KMS-11 (cell line): ENCODE results near the gene PYCR2.

ENCODE experiments used
- H2AFZ ChIP-seq: fragments of 200-600 bp; sonication (generic); 2 replicates; pipeline ENCODE4 v1.6.1; 2016; ENCODE audit warnings: antibody characterized with exemption, mixed run types, low read depth
- H3K27ac ChIP-seq: fragments of 200-600 bp; sonication (generic); 2 replicates; pipeline ENCODE4 v1.6.1; 2016; ENCODE audit warnings: mild to moderate bottlenecking, mixed run types
- H3K27me3 ChIP-seq: fragments of 200-600 bp; sonication (generic); 2 replicates; pipeline ENCODE4 v1.6.1; 2017; ENCODE audit warnings: mild to moderate bottlenecking, low read depth, mixed run types, moderate library complexity; ENCODE audit not compliant: insufficient read depth
- H3K36me3 ChIP-seq: fragments of 200-600 bp; sonication (generic); 2 replicates; pipeline ENCODE4 v1.6.1; 2017; ENCODE audit warnings: mild to moderate bottlenecking, mixed run types; ENCODE audit not compliant: insufficient read depth
- H3K4me1 ChIP-seq: fragments of 200-600 bp; sonication (generic); 2 replicates; pipeline ENCODE4 v1.6.1; 2016; ENCODE audit warnings: mild to moderate bottlenecking, low read depth, mixed run types; ENCODE audit not compliant: poor library complexity, severe bottlenecking
- H3K4me2 ChIP-seq: fragments of 200-600 bp; sonication (generic); 2 replicates; pipeline ENCODE4 v1.7.0; 2016; ENCODE audit warnings: mild to moderate bottlenecking, mixed run types
- H3K4me3 ChIP-seq: fragments of 200-600 bp; sonication (generic); IDR thresholded peaks from 2 replicates; pipeline ENCODE4 v1.6.1; 2017; ENCODE audit warnings: low read depth, low read length, mixed read lengths; ENCODE audit not compliant: insufficient read depth
- H3K79me2 ChIP-seq: fragments of 200-600 bp; sonication (generic); 2 replicates; pipeline ENCODE4 v1.6.1; 2016; ENCODE audit warnings: low read depth, mixed run types; ENCODE audit not compliant: insufficient read depth
- H3K9ac ChIP-seq: fragments of 200-600 bp; sonication (generic); 2 replicates; pipeline ENCODE4 v1.6.1; 2016; ENCODE audit warnings: mild to moderate bottlenecking, mixed run types
- H4K20me1 ChIP-seq: fragments of 200-600 bp; sonication (generic); 2 replicates; pipeline ENCODE4 v1.6.1; 2016; ENCODE audit warnings: mild to moderate bottlenecking, mixed run types; ENCODE audit not compliant: insufficient read depth
- TF ChIP-seq, protein P1 (sequence below): fragments of 200-600 bp; sonication (generic); conservative IDR thresholded peaks from 2 replicates; pipeline ENCODE4 v1.6.1; 2017; ENCODE audit warnings: low read depth, mild to moderate bottlenecking, antibody characterized with exemption, low read length, moderate library complexity, mixed read lengths

Gene PYCR2

DNA sequence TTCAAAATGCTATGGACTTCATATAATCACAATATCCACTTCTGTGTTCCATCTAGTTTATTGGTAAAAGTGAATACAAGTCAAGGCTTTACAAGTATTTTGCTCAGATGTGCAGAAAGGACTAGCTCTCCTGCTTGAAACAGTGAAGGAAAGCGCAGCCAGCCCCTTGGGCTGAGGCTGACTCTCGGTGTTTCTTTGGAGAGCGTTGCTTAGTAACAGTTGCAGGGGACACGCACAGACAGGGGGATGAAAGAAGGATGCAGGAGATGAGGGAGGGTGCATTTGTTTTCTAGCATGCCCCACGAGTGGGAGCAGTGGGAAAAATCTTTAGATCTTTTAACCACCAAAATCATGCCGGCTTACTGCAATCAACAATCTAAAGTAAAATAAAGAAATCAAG lies 9.1 kb downstream of the PYCR2 start:
- H4K20me1 ChIP-seq, result no peaks in the 10 kb centered on the region
- H3K4me2 ChIP-seq, result no peak overlapping the region
- no peak overlapping the region for H3K9ac ChIP-seq
- no peak overlapping the region for H3K4me3 ChIP-seq
- H3K4me1 ChIP-seq, result peaks cover 10% of the 10 kb centered on the region
- no peak overlapping the region for H2AFZ ChIP-seq
- TF ChIP-seq, protein P1, sequence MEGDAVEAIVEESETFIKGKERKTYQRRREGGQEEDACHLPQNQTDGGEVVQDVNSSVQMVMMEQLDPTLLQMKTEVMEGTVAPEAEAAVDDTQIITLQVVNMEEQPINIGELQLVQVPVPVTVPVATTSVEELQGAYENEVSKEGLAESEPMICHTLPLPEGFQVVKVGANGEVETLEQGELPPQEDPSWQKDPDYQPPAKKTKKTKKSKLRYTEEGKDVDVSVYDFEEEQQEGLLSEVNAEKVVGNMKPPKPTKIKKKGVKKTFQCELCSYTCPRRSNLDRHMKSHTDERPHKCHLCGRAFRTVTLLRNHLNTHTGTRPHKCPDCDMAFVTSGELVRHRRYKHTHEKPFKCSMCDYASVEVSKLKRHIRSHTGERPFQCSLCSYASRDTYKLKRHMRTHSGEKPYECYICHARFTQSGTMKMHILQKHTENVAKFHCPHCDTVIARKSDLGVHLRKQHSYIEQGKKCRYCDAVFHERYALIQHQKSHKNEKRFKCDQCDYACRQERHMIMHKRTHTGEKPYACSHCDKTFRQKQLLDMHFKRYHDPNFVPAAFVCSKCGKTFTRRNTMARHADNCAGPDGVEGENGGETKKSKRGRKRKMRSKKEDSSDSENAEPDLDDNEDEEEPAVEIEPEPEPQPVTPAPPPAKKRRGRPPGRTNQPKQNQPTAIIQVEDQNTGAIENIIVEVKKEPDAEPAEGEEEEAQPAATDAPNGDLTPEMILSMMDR, result no peak
- no peaks in the 10 kb centered on the region; the same call in 1 of the 2 replicates for H3K79me2 ChIP-seq
- H3K36me3 ChIP-seq, result no peaks in the 10 kb centered on the region
- H3K27ac ChIP-seq, result no peak overlapping the region
- no peaks in the 10 kb centered on the region for H3K27me3 ChIP-seq

DNA sequence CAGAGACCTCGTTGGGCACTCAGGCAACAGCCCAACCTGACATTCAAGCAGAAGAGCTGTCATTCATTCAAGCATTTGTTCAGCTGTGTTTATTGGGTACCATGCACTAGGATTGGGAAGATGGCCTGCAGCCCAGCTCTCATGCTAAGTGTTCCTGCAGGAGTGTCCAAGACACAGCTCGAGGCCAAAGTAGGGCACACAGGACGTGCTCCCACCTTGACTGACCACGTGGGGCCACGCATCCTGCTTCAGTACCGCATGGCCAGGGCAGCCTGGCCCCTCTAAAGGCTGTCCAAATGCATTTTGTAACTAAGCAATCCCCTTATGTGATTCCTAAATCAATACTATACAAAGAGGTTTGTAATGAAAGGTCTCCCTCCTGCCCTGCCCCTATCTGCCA lies 9.7 kb downstream of the PYCR2 start:
- H3K79me2 ChIP-seq, result no peaks in the 10 kb centered on the region
- H3K27ac ChIP-seq, result no peak overlapping the region
- no peaks in the 10 kb centered on the region for H3K36me3 ChIP-seq
- peaks cover 5% of the 10 kb centered on the region for H3K4me1 ChIP-seq
- H4K20me1 ChIP-seq, result no peaks in the 10 kb centered on the region
- H3K4me3 ChIP-seq, result no peak overlapping the region
- TF ChIP-seq, protein P1, result no peak
- no peak overlapping the region for H3K9ac ChIP-seq
- H3K4me2 ChIP-seq, result no peak overlapping the region
- no peak overlapping the region for H2AFZ ChIP-seq
- H3K27me3 ChIP-seq, result no peaks in the 10 kb centered on the region

DNA sequence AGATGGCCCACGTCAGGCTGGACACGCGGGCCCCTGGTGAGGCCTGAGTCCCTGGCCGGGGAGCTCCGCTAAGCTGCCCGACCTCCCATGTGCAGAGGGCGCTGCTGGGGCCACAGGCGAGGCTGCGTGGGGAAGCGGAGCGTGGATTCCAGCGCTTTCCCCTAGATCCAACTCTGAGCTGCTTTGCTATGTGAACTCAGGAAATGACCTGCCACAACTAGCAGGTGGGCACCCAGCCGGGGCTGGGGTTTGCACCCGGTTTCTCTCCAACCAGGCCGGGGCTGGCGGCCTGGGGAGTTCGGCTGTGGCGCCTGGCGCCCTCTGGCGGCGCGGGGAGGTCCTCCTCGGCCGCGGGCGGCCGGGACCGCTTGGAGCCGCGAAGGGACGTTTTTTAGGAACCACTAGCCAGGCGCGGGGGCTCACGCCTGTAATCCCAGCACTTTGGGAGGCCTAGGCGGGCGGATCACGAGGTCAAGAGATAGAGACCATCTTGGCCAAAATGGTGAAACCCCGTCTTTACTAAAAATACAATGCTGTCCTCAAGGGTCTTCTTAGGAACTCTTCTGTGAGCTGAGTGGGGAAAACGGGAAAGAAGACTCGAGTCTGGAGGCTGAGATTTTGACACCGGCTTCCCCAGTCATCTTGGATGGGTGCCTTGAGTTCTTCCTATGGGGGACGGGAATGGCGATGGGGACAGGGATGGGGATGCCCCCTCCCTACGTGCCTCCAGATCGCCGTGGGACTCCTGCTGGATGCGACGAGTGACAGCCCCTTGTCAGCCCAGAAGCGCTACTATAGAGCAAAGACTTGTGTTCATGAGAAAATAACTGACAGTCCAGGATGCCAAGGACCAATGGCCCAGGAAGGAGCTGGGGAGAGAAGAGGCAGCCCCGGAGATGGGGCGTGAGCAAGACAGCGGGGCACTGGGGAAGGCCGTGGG lies 12.6 kb downstream of the PYCR2 start:
- no peak overlapping the region for H3K4me3 ChIP-seq
- no peaks in the 10 kb centered on the region for H3K79me2 ChIP-seq
- H3K27ac ChIP-seq, result no peak overlapping the region
- H3K27me3 ChIP-seq, result no peaks in the 10 kb centered on the region
- no peaks in the 10 kb centered on the region for H3K4me1 ChIP-seq
- H3K4me2 ChIP-seq, result no peak overlapping the region
- TF ChIP-seq, protein P1, result peak; percentile 72
- H3K9ac ChIP-seq, result no peak overlapping the region
- H2AFZ ChIP-seq, result no peak overlapping the region
- H3K36me3 ChIP-seq, result no peaks in the 10 kb centered on the region
- H4K20me1 ChIP-seq, result no peaks in the 10 kb centered on the region

DNA sequence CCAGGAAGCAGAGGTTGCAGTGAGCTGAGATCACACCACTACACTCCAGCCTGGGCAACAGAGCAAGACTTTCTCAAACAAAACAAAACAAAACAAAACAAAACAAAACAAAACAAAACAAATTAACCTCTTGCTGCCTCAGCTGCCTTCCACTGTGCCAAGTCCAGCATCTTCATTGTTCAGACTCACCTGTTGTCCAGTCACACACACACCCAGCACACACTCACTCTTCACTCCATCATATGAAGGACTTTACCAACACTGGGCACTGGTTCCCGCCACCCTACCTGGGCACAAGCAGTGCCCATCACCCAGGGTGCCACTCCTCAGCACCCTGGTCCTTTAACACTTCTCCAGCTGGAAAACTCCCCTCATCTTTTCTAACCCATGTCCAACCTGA lies 14.6 kb downstream of the PYCR2 start:
- no peak overlapping the region for H3K4me3 ChIP-seq
- no peaks in the 10 kb centered on the region for H3K79me2 ChIP-seq
- no peak overlapping the region for H3K4me2 ChIP-seq
- no peaks in the 10 kb centered on the region for H4K20me1 ChIP-seq
- no peak overlapping the region for H2AFZ ChIP-seq
- no peaks in the 10 kb centered on the region for H3K4me1 ChIP-seq
- no peaks in the 10 kb centered on the region for H3K27me3 ChIP-seq
- H3K9ac ChIP-seq, result no peak overlapping the region
- no peaks in the 10 kb centered on the region for H3K36me3 ChIP-seq
- no peak overlapping the region for H3K27ac ChIP-seq
- TF ChIP-seq, protein P1, result no peak
